ENCODE measurements around the gene NFAT5.
"Not testable (repeated sequence)": the region's sequence is repeated elsewhere in the genome, so short reads cannot be mapped to it uniquely, and the experiment has no call there.

The NFAT5 gene

GRCh38 chr16:69598045-69598444 lies 32.3 kb downstream of the NFAT5 start:
- no peak for DNase-seq

DNA sequence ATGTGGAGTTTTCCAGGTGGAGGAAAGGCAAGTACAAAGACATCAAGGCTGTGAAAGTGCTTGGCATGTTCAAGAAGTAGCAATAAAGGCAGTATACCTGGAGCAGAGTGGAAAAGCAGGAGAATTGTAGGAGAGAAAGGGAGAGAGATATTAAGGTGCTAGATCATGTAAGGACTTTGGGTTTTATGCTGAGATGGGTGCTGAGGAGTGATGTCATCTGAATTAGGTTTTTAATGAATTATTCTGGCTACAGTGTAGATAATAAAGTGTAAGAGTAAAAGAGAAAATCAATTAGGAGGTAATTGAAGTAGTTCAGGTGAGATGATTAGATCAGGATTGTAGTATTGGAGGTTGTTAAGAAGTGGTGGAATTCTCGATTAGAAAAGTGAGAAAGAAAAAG lies 34.0 kb downstream of the NFAT5 start:
- DNase-seq, result no peak

- no peak for DNase-seq
These were observed 34.4 kb downstream of the NFAT5 start for GRCh38 chr16:69600202-69600601.

GRCh38 chr16:69601250-69601649 lies 35.5 kb downstream of the NFAT5 start:
- DNase-seq, result no peak

GRCh38 chr16:69606985-69607384 lies 41.2 kb downstream of the NFAT5 start:
- no peak for DNase-seq

GRCh38 chr16:69607674-69608073 lies 41.9 kb downstream of the NFAT5 start:
- no peak for DNase-seq

DNA sequence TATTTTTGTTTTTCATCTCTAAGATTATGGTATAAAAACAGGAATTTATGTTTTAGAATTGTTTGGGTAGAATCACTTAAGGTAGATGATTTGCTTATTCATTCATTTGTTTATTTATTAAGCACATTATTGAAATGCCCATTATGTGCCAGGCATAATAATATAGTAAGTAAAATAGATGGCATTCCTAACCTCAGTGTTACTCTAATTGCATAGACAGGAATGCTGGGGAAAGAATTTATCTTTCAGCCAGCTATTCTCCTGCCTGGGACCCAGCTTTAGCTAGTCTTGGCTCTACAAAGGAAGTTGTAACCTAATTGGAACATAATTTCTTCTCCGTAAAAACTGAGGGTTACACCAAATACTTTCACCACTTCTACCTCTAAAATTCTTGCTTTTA lies 44.6 kb downstream of the NFAT5 start:
- DNase-seq, result no peak

DNA sequence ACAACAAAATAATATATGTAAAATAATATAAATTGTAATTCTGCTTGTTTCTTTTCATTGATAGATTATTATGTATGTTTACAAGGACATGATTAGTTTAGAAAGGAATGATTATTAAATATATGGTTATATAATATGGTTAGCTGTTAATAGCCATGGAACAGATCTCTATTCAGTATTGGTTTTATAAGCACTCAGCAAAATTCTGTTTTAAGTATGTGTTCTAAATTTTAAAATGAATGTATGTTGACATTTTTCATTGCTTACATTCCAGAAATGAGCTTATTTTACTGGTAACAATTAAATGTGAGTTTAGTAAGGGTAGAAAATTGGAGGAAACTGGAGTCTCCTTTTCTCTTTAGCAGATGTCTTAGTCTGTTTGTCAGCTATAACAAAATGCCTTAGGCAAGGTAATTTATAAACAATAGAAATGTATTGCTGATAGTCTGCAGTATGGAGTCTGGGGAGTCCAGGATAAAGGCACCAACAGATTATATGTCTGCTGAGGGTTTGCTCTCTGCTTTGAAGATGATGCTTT lies 45.4 kb downstream of the NFAT5 start:
- no peak for DNase-seq

- DNase-seq, result no peak
These were observed 47.8 kb downstream of the NFAT5 start for GRCh38 chr16:69613378-69614154.

- no peak for DNase-seq
These were observed 49.8 kb downstream of the NFAT5 start for GRCh38 chr16:69615528-69615927.

- no peak for DNase-seq
These were observed 50.3 kb downstream of the NFAT5 start for GRCh38 chr16:69616082-69616481.

- DNase-seq, result no peak
These were observed 52.5 kb downstream of the NFAT5 start for GRCh38 chr16:69618307-69618706.

GRCh38 chr16:69618721-69619120 lies 53.0 kb downstream of the NFAT5 start:
- no peak for DNase-seq

DNA sequence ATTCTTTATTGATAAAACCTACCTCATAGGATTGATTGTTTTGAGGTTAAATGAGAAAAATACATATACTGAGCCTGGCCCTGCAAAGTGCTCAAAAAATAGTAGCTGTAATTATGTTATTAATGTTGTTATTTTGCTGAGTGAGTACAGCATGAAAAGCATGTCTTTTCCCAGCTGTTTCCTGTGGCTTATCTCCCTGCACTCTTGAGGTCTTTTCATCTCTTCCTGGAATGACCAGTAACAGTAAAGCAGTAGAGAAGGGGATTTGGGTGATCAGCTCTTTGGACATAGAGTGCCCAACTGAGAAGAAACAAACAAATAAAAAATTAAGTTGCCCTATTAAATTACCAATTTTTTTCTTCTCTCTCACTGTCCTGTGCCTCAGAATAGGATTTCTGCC lies 53.7 kb downstream of the NFAT5 start:
- no peak for DNase-seq

DNA sequence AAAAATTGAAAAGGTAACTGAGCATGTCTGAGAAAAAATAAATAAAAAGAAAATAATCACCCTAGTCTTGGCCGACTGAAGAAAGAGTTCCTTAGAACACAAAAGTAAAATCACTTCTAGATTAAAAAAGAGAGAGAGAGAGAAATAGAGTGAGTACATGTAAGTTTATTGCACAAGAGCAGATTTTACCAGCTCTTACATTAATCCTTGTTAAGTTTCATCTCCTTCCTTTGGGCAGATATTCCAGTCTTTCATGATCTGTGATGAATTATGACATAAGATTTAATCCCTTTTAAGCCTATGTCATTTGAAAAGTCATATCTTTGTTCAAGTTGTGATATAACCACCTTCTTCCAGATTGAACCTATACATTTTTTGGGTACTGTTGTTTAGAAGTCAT lies 54.8 kb downstream of the NFAT5 start:
- no peak for DNase-seq

GRCh38 chr16:69621225-69621624 lies 55.5 kb downstream of the NFAT5 start:
- no peak for DNase-seq

- DNase-seq, result no peak
These were observed 60.5 kb downstream of the NFAT5 start for GRCh38 chr16:69626256-69626655.

GRCh38 chr16:69632828-69633227 lies 67.1 kb downstream of the NFAT5 start:
- DNase-seq, result no peak

- DNase-seq, result no peak
These were observed 67.6 kb downstream of the NFAT5 start for GRCh38 chr16:69633375-69633774.

DNA sequence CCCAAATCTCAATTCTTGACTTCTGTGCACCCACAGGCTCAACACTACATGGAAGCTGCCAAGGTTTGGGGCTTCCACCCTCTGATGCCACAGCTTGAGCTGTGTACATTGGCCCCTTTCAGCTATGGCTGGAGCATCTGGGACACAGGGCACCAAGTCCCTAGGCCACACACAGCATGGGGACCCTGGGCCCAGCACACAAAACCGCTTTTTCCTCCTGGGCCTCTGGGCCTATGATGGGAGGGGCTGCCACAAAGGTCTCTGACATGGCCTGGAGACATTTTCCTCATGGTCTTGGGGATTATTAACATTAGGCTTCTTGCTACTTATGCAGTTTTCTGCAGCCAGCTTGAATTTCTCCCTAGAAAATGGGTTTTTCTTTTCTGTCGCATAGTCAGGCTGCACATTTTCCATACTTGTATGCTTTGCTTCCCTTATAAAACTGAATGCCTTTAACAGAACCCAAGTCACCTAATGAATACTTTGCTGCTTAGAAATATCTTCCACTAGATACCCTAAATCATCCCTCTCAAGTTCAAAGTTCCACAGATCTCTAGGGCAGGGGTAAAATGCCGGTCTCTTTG lies 70.9 kb downstream of the NFAT5 start:
- DNase-seq, result not testable (repeated sequence)

DNA sequence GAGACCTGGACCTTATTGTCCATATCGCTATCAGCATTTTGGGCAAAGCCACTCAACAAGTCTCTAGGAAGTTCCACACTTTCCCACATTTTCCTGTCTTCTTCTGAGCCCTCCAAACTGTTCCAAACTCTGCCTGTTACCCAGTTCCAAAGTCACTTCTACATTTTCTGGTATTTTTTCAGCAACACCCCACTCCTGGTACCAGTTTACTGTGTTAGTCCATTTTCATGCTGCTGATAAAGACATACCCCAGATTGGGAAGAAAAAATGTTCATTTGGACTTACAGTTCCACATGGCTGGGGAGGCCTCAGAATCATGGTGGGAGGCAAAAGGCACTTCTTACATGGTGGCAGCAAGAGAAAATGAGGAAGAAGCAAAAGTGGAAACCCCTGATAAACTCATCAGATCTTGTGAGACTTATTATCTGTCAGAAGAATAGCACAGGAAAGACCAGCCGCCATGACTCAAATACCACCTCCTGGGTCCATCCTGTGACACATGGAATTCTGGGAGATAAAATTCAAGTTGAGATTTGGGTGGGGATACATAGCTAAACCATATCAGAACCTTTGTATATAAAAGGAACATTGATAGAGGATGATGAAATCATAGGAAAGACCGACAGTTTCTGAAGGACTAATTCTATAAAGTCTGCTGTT lies 71.6 kb downstream of the NFAT5 start:
- not testable (repeated sequence) for DNase-seq

- not testable (repeated sequence) for DNase-seq
These were observed 78.2 kb downstream of the NFAT5 start for GRCh38 chr16:69643997-69644396.

GRCh38 chr16:69644790-69645189 lies 79.0 kb downstream of the NFAT5 start:
- no peak for DNase-seq

- DNase-seq, result no peak
These were observed 81.3 kb downstream of the NFAT5 start for GRCh38 chr16:69647020-69647419.

All from cerebellar nuclear complex (tissue), 1 donor.